GM13976 (cell line): ENCODE results near the gene NUDT12.

ENCODE experiments used
- DNase-seq: peaks from one replicate; pipeline ENCODE4 v3.0.0; 2012; ENCODE audit warnings: low spot score
- CTCF ChIP-seq: IDR thresholded peaks from 2 replicates; pipeline ENCODE4 v1.5.1; 2012; ENCODE audit warnings: borderline replicate concordance, mild to moderate bottlenecking; ENCODE audit not compliant: insufficient read depth; ENCODE audit errors: extremely low read depth, missing control alignments, control extremely low read depth
- in situ Hi-C: fragments of 300-500 bp; cut with MboI; formaldehyde crosslinking; loops from one replicate; pipeline ENCODE4 v1.12.0; 2022; ENCODE audit warnings: low sequenced_read_pairs, mixed read lengths, inconsistent platforms; ENCODE audit not compliant: unreplicated experiment

The NUDT12 gene

GRCh38 chr5:103562453-103563157 lies at the start of gene NUDT12:
Gene NUDT12 (minus strand): TSS chr5:103562789. CDS start chr5:103560248, 2,541 bp downstream.
- no peak for TF ChIP-seq CTCF
- in situ Hi-C loops: no loop called here

GRCh38 chr5:103607346-103607745 lies 44.8 kb upstream of the NUDT12 start:
- no peak for DNase-seq
- TF ChIP-seq CTCF: no peak
- in situ Hi-C loops: no loop called here

More at GRCh38 chr5:103562453-103563157, at the start of gene NUDT12:
- DNase-seq: peak; percentile 74

GRCh38 chr5:103605277-103605676 lies 42.7 kb upstream of the NUDT12 start:
- in situ Hi-C loops: no loop called here
- TF ChIP-seq CTCF: no peak
- no peak for DNase-seq

GRCh38 chr5:103602438-103602837 lies 39.8 kb upstream of the NUDT12 start:
- in situ Hi-C loops: no loop called here
- TF ChIP-seq CTCF: no peak
- no peak for DNase-seq

GRCh38 chr5:103601314-103601713 lies 38.7 kb upstream of the NUDT12 start:
- no peak for TF ChIP-seq CTCF
- no peak for DNase-seq
- in situ Hi-C loops: no loop called here

GRCh38 chr5:103600086-103600485 lies 37.5 kb upstream of the NUDT12 start:
- no peak for TF ChIP-seq CTCF
- DNase-seq: no peak
- in situ Hi-C loops: no loop called here
